PFSK-1 (cell line): Measurements from ENCODE around the gene DGKB.

Experiments used
- POLR2AphosphoS5 ChIP-seq: IDR thresholded peaks from 2 replicates; pipeline ENCODE4 v1.6.1; 2012; ENCODE audit warnings: low read depth, mild to moderate bottlenecking, control low read depth, low read length, moderate library complexity
- REST ChIP-seq, 2 experiments: IDR thresholded peaks; 2 replicates each; pipeline versions ENCODE4 v1.6.1 to v1.8.0; 2011 to 2012; ENCODE audit warnings: low read depth in 2 of 2, low read length in 2 of 2, control low read depth in 1 of 2, inconsistent platforms in 1 of 2, mild to moderate bottlenecking in 1 of 2, moderate library complexity in 1 of 2; ENCODE audit not compliant: insufficient read depth in 1 of 2
- SIN3A ChIP-seq: IDR thresholded peaks from 2 replicates; pipeline ENCODE4 v1.6.1; 2012; ENCODE audit warnings: mild to moderate bottlenecking, low read length, moderate library complexity, borderline replicate concordance; ENCODE audit not compliant: insufficient read depth
- TAF1 ChIP-seq: IDR thresholded peaks from 2 replicates; pipeline ENCODE4 v1.6.1; 2012; ENCODE audit warnings: low read length, control low read depth, borderline replicate concordance; ENCODE audit not compliant: insufficient read depth

GRCh38 chr7:14504134-14504533 lies 398.4 kb downstream of the DGKB start:
- TF ChIP-seq POLR2AphosphoS5 (no peak), TAF1 (no peak), SIN3A (no peak), REST (IDR thresholded peaks at IDR 0.05; ENCODE audit: insufficient read depth in 1 of 2, low read depth in 2 of 2, low read length in 2 of 2) (no peak)
